Activated CD4-positive, alpha-beta T cell treated with anti-CD3 and anti-CD28 coated beads, Interleukin-2, amount 50 U/mL, for 24 hours (primary cell): ENCODE measurements around the gene NOP58.
"Not testable (repeated sequence)": the region's sequence is repeated elsewhere in the genome, so short reads cannot be mapped to it uniquely, and the experiment has no call there.

Experiments
- DNase-seq, 2 donors: peaks; one replicate each; pipeline ENCODE4 v3.0.0-alpha.2; 2020; ENCODE audit warnings: low read depth in 1 of 2, low spot score in 1 of 2

Gene NOP58

DNA sequence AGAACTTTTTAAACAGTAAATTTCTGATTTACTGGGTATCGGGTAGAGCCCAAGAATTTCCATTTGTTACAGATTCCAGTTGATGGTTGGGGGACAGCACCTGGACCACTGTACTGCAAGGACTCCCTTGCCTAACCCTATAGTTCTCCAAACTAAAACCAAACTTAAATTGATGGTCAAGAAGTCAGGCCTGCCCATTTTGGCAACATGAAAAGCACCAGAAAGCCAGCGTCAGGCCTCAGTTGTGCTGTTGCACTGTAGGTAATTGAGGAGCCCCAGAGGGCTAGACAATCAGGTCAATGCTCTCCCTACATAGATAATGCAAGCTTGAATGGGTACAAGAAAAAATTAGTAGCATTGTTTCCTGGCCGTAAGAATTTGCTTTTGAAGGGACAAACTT is 40.5 kb downstream of the NOP58 start:
- no peak for DNase-seq

DNA sequence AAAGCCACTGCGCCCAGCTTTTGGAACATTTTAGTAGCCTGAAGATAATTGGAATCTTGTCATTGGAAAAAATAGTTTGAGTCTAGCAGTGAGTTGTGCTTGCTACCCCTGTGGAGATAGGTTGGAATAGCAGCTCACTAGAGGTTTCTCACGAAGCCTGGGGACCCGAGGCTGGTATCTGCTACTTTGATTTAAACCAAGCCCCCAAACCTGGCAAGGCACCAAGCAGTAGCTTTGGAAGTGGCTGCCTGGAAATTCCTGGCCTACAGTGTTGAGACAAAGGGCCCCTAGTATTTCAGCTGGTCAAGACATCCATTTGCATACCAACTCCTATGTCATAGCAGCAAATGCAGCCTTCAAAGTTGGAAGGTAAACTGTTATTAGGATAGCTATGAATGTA is 42.1 kb downstream of the NOP58 start:
- no peak for DNase-seq

DNA sequence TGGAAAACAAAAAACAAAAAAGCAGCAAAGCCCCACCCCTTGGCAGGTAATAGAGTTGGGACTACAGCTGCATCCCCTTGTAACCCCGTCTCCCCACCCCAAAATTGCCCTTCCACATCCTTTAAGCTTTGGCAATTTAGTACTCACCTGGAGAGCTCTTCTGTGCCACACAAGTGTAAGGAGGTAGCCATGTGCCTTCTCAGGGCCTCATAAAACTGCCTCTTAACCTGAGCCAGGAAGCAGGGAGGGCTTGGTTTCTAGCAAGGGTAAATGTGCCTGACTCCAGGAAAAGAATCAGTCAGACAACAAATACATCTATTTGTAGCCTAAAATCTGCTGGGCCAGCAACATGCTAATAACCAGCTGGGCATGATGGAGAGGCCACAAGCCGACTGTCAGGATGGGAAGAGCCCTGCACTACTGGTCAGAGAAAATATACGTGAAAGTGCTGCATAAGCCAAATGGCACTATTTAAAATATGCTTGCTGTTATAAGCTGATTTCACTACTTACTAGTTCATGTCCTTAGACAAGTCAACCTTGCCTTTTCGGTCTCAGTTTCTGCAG is 46.3 kb downstream of the NOP58 start:
- no peak for DNase-seq

DNA sequence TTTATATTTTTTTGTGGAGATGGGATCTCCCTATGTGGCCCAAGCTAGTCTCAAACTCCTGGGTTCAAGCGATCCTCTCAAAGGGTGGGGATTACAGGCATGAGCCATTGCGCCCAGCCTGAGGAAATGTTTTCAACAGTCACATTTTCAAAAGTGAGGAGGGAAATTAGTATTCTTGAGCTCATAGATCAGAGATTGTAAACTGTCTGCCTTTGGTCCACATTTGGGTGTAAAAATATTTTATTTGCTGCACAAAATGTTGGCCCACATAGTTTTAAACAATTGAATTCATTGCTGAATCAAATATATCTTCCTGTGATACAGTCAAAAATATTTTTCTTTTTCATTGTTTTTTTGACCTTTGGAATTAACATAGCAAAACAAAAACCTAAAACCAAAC is 48.6 kb downstream of the NOP58 start:
- no peak for DNase-seq

DNA sequence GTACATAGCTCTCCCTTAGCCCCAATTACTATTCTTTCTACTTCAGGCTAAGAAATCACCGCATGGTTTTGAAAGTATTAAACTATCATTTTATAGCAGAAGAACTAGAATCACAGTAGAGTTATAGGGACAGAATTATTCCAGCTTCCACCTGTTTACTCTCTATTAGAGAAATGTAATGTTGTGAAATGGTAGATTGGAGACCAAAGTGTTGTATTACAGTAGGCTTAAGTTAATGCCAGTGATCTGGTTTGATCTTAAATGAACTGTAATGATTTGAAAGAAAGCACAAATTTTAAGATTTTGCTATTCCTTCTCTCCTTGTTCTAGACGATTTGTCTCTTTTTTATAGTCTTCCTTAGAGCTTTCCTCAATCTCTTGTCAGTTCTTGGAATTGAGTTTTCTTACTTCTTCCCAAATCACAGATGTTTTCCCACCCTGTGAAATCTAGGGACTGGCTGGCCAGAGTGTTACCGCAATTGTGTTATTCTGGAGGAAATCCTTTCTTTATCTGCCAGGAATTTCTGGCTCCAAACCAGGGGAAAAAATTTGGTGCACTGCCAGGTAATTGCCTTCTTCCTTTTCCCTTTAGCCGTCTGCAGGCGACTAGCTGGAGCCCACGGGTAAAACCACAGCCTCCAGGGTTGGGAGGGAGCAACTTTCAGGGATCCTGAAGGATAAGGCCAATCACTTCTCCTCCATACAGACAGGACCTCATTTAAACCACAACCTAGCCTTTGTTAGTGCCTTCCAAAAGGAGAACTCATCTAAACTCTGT is 51.7 kb downstream of the NOP58 start:
- no peak for DNase-seq

DNA sequence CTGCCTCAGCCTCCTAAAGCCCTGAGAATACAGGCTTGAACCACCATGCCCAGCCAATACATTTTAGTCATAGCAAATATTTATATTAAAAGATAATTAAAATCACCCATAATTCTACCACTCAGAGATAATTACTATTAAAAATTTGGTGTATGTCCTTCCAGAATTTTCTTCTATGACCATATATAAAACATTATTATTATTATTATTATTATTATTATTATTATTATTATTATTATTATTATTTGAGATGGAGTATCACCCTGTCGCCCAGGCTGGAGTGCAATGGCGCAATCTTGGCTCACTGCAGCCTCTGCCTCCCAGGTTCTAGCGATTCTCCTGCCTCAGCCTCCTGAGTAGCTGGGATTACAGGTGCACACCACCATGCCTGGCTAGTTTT is 54.8 kb downstream of the NOP58 start:
- not testable (repeated sequence) for DNase-seq

DNA sequence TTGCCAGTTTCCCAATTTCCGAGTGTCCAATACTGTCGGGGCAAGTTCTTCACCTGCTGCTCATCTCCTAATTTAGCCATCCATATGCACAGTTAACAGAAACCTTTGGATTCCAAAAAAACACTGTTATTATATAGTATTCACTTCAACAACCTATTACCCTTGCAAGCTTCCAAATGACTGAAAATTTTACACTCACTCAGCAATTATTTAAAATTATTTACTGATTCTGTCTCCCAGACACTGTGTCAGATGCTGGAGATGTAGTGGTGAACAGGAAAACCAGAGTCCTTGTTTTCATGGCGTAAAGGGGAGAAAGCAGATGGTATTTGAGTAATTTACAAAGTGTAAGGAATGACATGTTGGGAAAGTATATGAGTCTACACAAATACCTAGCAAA is 56.9 kb downstream of the NOP58 start:
- no peak for DNase-seq

DNA sequence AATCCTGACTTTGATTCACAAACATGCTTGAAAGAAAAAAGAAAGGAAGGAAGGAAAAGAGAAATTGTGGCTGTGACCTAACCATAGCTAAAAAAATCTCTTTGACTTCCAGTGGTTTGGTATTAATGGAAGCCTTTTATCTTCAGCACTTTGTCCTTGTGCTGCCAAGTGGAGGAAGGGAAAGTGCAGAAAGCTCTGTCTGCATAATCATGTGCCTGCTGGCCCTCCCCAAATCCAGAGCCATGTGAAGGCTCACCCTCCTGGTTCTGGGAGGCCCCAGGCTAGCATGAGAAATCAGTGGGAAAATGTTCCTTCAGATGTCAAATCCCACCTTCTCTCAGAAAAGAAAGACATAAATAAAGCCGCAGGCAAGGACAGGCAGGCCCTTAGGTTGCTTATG is 62.3 kb downstream of the NOP58 start:
- DNase-seq, result no peak

DNA sequence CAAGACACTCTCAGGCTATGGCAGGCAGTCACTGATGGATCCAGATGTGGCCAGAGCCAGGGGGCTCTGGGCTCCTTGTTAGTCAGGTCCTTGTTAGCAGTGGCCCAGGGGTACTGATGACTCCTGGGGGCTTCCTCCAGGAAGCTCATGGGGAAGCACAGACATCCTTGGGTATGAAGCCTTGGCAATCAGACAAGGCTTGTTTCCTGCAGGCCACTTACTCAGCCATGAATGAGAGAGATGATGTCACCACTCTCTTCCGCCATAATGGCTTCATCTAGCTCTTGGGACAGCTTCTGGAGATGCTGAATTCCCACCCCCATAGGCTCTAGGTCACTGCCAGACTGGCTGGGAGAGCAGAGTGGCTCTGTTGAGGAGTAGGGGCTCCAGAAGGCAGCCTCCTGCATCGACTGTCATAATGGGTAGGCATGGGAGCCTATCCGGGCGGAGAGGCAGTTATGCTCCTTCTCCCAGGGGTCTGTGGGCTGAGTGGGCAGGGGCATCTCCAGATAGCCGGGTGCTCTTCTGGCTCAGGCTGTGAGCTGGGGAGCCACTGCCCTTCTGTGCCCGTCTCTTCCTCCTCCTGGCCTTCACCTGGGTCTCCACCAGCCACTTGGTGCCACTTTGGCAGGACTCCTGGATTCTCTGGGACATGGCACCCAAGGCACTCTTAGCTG is 70.4 kb downstream of the NOP58 start:
- DNase-seq, result no peak

DNA sequence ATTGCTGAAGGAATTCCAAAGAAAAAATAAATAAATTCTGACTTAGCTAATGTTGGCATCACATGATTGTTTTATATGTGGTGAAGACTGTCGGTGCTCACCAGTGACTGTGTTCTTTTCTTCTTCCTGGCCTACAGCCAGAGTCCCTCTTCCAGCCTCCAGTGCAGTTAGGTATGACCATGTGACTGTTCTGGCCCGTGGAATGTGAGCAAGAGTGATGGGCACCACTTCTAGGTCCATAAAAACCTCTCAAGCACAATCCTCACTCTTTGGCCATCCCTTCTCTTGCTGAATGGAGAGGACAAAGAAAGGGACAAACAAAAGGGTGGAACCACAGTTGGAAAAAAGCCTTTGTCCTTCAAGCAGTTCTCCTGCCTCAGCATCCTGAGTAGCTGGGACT is 71.6 kb downstream of the NOP58 start:
- no peak for DNase-seq

DNA sequence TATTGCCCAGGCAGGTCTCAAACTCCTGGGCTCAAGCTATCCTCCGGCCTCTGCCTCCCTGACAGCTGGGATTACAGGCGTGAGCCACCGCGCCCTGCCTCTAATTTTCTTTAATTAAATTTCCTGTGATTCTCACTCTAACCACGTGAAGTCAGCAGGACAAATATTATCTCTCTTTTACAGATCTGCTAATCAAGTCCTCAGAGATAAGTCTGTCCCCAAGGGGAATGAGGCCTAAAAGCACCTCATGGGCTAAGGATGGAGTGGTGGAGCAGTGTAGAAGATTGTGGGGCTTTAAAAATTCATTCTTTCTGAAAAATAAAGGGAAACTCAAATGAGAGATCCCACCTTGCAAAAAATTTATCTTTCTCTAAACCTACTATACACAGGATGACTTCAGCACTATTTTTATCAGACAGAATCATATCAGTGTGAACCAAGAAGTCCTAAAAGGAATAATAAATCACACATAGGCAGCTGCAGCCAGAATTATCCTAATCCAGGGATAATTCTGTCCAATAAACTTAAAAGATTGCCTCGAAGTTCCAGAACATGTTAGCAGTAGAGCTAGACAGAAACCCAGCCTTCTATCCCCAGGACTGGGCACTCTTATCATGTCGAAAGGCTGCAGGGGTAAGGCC is 72.3 kb downstream of the NOP58 start:
- no peak for DNase-seq

DNA sequence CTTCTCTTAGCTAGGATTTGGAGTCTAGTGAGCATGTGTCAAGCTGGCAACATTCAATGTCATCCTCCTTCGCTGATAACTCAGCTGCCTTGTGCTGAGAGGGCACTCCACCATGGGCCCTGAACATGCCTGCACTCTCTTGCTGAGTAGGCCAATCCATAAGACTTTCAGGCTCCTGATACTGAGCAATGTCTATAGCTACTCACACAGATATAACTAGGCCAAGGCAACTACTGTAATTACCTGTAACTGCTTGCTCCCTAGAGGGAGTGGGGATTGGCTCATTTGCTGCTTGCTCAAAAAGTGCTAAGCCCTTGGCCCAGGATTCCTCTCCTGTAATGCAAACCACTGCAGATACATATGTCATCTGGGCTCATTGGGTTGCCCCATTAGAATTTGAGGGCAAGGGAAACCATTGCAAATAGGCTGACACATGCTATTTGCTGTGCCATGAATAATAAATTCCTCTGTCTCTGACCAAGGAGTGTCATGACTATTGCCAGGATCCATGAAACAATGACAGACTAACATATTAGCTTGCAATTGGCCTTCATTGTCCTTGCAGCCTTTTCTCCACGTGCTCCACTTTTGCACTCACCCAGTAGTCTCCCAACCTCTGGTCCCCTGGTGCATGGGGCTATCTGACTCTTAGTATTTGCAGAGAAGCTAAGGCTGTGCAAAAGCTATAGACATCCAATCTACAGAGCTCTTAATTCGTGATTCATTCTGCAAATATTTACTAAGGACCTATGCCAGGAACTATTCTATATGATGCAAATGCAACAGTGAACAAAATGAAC is 73.7 kb downstream of the NOP58 start:
- no peak for DNase-seq

DNA sequence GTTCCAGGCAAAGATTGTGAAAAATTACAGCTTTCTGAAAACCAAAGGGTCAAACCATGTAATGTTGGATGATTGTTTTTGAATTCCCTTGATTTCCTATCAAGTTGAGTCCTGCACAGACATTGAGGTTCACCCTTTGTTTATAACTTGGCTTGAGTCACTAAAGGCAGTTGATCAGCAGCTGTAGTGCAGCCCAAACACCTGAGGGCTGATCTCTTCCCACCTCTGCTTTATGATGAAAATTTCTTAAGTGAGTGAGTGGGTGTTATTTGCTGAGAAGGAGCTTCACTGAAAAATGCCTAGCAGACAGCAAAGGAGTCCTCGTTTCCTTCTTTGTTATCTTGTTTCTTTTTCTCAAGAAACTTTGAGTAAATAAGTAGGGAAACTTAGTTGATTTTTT is 78.6 kb downstream of the NOP58 start:
- no peak for DNase-seq

DNA sequence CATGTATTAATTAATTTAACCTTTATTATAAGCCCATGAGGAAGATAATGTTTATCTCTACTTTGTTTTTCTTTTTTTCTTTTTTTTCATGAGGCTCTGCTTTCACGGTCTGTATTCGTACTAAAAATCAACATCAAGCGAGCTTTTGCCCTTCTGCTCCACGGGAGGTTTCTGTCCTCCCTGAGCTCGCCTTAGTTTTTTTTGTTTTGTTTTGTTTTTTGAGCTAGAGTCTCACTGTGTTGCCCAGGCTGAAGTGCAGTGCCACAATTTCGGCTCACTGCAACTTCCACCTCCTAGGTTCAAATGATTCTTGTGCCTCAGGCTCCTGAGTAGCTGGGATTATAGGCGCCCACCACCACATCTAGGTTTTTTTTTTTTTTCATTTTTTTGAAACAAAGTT is 80.6 kb downstream of the NOP58 start:
- no peak for DNase-seq
